SK-N-SH (cell line): ENCODE results near the gene MAML3. TPM values are rescaled to one million over a fixed set of nuclear protein-coding genes. Genes with fewer than 3 reads are reported as not detected.

Source experiments
- CTCF ChIA-PET: fragments of 300-600, 350-600 bp; formaldehyde crosslinking; extraction: SDS; loops from one replicate; lab custom pipeline; 2021; lab: Yijun Ruan, JAX
- POLR2A ChIA-PET: fragments of 350-600 bp; sonication (Branson Sonifier 250); formaldehyde crosslinking; extraction: SDS; loops from one replicate; lab custom pipeline; 2020; ENCODE audit warnings: antibody characterized with exemption, inconsistent platforms; lab: Yijun Ruan, JAX
- DNase-seq: peaks from one replicate; pipeline ENCODE4 v3.0.0; 2012
- H2AFZ ChIP-seq: fragments of 200-600 bp; sonication (generic); 2 replicates; pipeline ENCODE4 v1.8.1; 2016; ENCODE audit warnings: antibody characterized with exemption, mild to moderate bottlenecking, low read depth
- H3F3A ChIP-seq: fragments of 200-600 bp; sonication (generic); replicated peaks from 2 replicates; pipeline ENCODE3; 2016; ENCODE audit warnings: antibody characterized with exemption, mild to moderate bottlenecking; ENCODE audit not compliant: insufficient read depth
- H3K27ac ChIP-seq, 2 experiments: fragments of 200-500 bp in 1 of 2; fragments of 200-600 bp in 1 of 2; sonication (Bioruptor generic) in 1 of 2; sonication (generic), shearing (Covaris generic) in 1 of 2; 2 replicates each; pipeline versions ENCODE4 v1.5.1 to v1.6.1; 2014 to 2016; ENCODE audit warnings: low read depth in 2 of 2, inconsistent platforms in 1 of 2, low read length in 1 of 2, mild to moderate bottlenecking in 1 of 2, mixed read lengths in 1 of 2
- H3K27me3 ChIP-seq: fragments of 200-600 bp; sonication (generic), shearing (Covaris generic); 2 replicates; pipeline ENCODE4 v1.6.1; 2016; ENCODE audit warnings: mixed run types; ENCODE audit not compliant: insufficient read depth
- H3K36me3 ChIP-seq, 2 experiments: fragments of 200-500 bp in 1 of 2; fragments of 200-600 bp in 1 of 2; sonication (Bioruptor generic) in 1 of 2; sonication (generic) in 1 of 2; replicated peaks in 1 of 2; 2 replicates each; pipeline versions ENCODE3 to v1.5.1; 2014 to 2016; ENCODE audit warnings: low read length in 1 of 2, mild to moderate bottlenecking in 1 of 2; ENCODE audit not compliant: insufficient read depth in 2 of 2, control insufficient read depth in 1 of 2
- H3K4me1 ChIP-seq, 2 experiments: fragments of 200-500 bp in 1 of 2; fragments of 200-600 bp in 1 of 2; sonication (Bioruptor generic) in 1 of 2; sonication (generic), shearing (Covaris generic) in 1 of 2; 2 replicates each; pipeline versions ENCODE4 v1.5.1 to v1.6.1; 2014 to 2016; ENCODE audit warnings: low read depth in 1 of 2, low read length in 1 of 2, mixed run types in 1 of 2; ENCODE audit not compliant: insufficient read depth in 2 of 2, control insufficient read depth in 1 of 2
- H3K4me2 ChIP-seq: fragments of 200-600 bp; sonication (generic), shearing (Covaris generic); 2 replicates; pipeline ENCODE4 v1.6.1; 2017; ENCODE audit warnings: mixed run types
- H3K4me3 ChIP-seq, 2 experiments: fragments of 200-500 bp in 1 of 2; fragments of 200-600 bp in 1 of 2; sonication (Bioruptor generic) in 1 of 2; sonication (generic), shearing (Covaris generic) in 1 of 2; 2 replicates each; pipeline versions ENCODE4 v1.5.1 to v1.8.1; 2014 to 2016; ENCODE audit warnings: low read depth in 2 of 2, inconsistent platforms in 1 of 2, low read length in 1 of 2, mild to moderate bottlenecking in 1 of 2, mixed read lengths in 1 of 2, moderate library complexity in 1 of 2
- H3K79me2 ChIP-seq: fragments of 200-600 bp; sonication (generic); 2 replicates; pipeline ENCODE4 v1.8.1; 2017; ENCODE audit warnings: mild to moderate bottlenecking; ENCODE audit not compliant: insufficient read depth
- H3K9ac ChIP-seq: fragments of 200-600 bp; sonication (generic); 2 replicates; pipeline ENCODE4 v1.6.1; 2017; ENCODE audit warnings: mixed run types
- H3K9me2 ChIP-seq: fragments of 200-600 bp; sonication (generic); 2 replicates; pipeline ENCODE4 v1.6.1; 2017; ENCODE audit warnings: mixed run types
- H3K9me3 ChIP-seq: fragments of 200-600 bp; sonication (generic); 2 replicates; pipeline ENCODE4 v1.6.1; 2017; ENCODE audit warnings: mixed run types, mild to moderate bottlenecking, moderate library complexity
- H4K20me1 ChIP-seq: fragments of 200-600 bp; sonication (generic); 2 replicates; pipeline ENCODE4 v1.6.1; 2017; ENCODE audit warnings: mild to moderate bottlenecking, mixed run types; ENCODE audit not compliant: insufficient read depth
- CHD2 ChIP-seq: fragments of 150-350 bp; IDR thresholded peaks from 2 replicates; pipeline ENCODE4 v1.6.1; 2018; ENCODE audit warnings: low read length; ENCODE audit not compliant: partially characterized antibody
- EZH2phosphoT487 ChIP-seq: fragments of 200-600 bp; sonication (generic); IDR thresholded peaks from 2 replicates; pipeline ENCODE4 v1.6.1; 2017; ENCODE audit warnings: low read depth, mixed run types, mild to moderate bottlenecking, antibody characterized with exemption, moderate library complexity, borderline replicate concordance
- FOSL2 ChIP-seq: IDR thresholded peaks from 2 replicates; pipeline ENCODE4 v1.4.0; 2012; ENCODE audit warnings: low read depth, mild to moderate bottlenecking, moderate library complexity, borderline replicate concordance
- FOXJ3 ChIP-seq: sonication (generic); formaldehyde crosslinking; IDR thresholded peaks from 2 replicates; pipeline ENCODE4 v1.5.1; 2020; ENCODE audit warnings: mild to moderate bottlenecking, missing genetic modification reagents
- FOXM1 ChIP-seq: IDR thresholded peaks from 2 replicates; pipeline ENCODE4 v1.4.0; 2012; ENCODE audit warnings: low read depth, mild to moderate bottlenecking
- GATA2 ChIP-seq: sonication (generic); formaldehyde crosslinking; IDR thresholded peaks from 2 replicates; pipeline ENCODE4 v1.5.0; 2020; ENCODE audit warnings: mild to moderate bottlenecking, missing genetic modification reagents
- JUND ChIP-seq: IDR thresholded peaks from 2 replicates; pipeline ENCODE4 v1.4.0; 2012
- RAD21 ChIP-seq: IDR thresholded peaks from 2 replicates; pipeline ENCODE4 v1.6.1; 2012; ENCODE audit warnings: mild to moderate bottlenecking, low read length
- REST ChIP-seq: IDR thresholded peaks from 2 replicates; pipeline ENCODE4 v1.6.1; 2012; ENCODE audit warnings: mild to moderate bottlenecking, low read depth, low read length, moderate library complexity
- RFX5 ChIP-seq: IDR thresholded peaks from 2 replicates; pipeline ENCODE4 v1.6.1; 2012; ENCODE audit warnings: mild to moderate bottlenecking, improper control_type of control experiment, low read length
- SIN3A ChIP-seq: IDR thresholded peaks from 2 replicates; pipeline ENCODE4 v1.6.1; 2012; ENCODE audit warnings: low read depth, mild to moderate bottlenecking, low read length, moderate library complexity, borderline replicate concordance
- SMC3 ChIP-seq: IDR thresholded peaks from 2 replicates; pipeline ENCODE4 v1.6.1; 2012; ENCODE audit warnings: low read depth, low read length, improper control_type of control experiment
- TCF12 ChIP-seq: IDR thresholded peaks from 2 replicates; pipeline ENCODE4 v1.4.0; 2012
- TEAD4 ChIP-seq: IDR thresholded peaks from 2 replicates; pipeline ENCODE4 v1.4.0; 2012; ENCODE audit warnings: mild to moderate bottlenecking, borderline replicate concordance; ENCODE audit not compliant: insufficient read depth
- YY1 ChIP-seq: IDR thresholded peaks from 2 replicates; pipeline ENCODE4 v1.4.0; 2012; ENCODE audit warnings: low read depth, mild to moderate bottlenecking
- WGBS: methylation state at CpG from one replicate; pipeline ENCODE4 v1.1.6; 2017; ENCODE audit warnings: low lambda C conversion rate; 5-methylcytosine and 5-hydroxymethylcytosine counted together
- polyA plus RNA-seq, 3 experiments: library from polyadenylated mRNA; depleted of rRNA; stranded (reverse); fragments of >200 nt; gene quantifications; 2 replicates each; pipeline ENCODE4 v1.2.3, GENCODE V29; 2012
- TF ChIP-seq, protein P1 (sequence below): IDR thresholded peaks from 2 replicates; pipeline ENCODE4 v1.4.0; 2012; ENCODE audit warnings: low read depth
- TF ChIP-seq, protein P2 (sequence below): IDR thresholded peaks from 2 replicates; pipeline ENCODE4; 2012
- TF ChIP-seq, protein P3 (sequence below): IDR thresholded peaks from 2 replicates; pipeline ENCODE4 v1.4.0; 2012; ENCODE audit warnings: low read depth, borderline replicate concordance

MAML3 gene
- polyA plus RNA-seq, 1 of the 3 experiments (the other 2 are of a cell fraction) = 5.3 TPM

- H3K4me1 ChIP-seq = peaks cover 0 to 43% of the 10 kb centered on the region in 2 experiments; a peak in 2 of 4 replicates
- TF ChIP-seq GATA2 (CRISPR knock-in tag) = peak; percentile 64
- peak; percentile 12; the same call in 1 of the 2 replicates for TF ChIP-seq RAD21
- peak; percentile 10 for TF ChIP-seq CHD2
- TF ChIP-seq, protein P1, sequence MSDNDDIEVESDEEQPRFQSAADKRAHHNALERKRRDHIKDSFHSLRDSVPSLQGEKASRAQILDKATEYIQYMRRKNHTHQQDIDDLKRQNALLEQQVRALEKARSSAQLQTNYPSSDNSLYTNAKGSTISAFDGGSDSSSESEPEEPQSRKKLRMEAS = peak; percentile 18; the same call in 1 of the 2 replicates
- TF ChIP-seq FOXM1 = no peak
- ChIA-PET POLR2A (interaction anchor here (0.7 to 3.1 kb wide), 8 partner anchors 12 to 148 kb away, joined by 3 to 24 read pairs (median 5); no protein-coding TSS in a partner anchor), CTCF (interaction anchor here (0.9 to 1.5 kb wide), 7 partner anchors 12 to 352 kb away, joined by 3 to 5 read pairs (median 3); no protein-coding TSS in a partner anchor)
- peak overlapping the region; percentile 75; the same call in 1 of the 2 replicates for H2AFZ ChIP-seq
- H3K4me2 ChIP-seq = peak overlapping the region; percentile 64
- H3K27me3 ChIP-seq = no peaks in the 10 kb centered on the region
- H3K27ac ChIP-seq = peak overlapping the region; percentile 36 to 94; a peak in 3 of 4 replicates
- H3K79me2 ChIP-seq = no peaks in the 10 kb centered on the region
- H3K9me2 ChIP-seq = no peaks in the 10 kb centered on the region
- no peaks in the 10 kb centered on the region for H4K20me1 ChIP-seq
- H3K9me3 ChIP-seq = no peaks in the 10 kb centered on the region
- H3F3A ChIP-seq = no peaks in the 10 kb centered on the region
- DNase-seq = peak; percentile 46
- 29% methylated on average over 17 of the region's 17 CpGs for WGBS
- no peaks in the 10 kb centered on the region for H3K36me3 ChIP-seq
- H3K4me3 ChIP-seq = peak overlapping the region in 1 of 2 experiments; percentile 36
- H3K9ac ChIP-seq = peak overlapping the region; percentile 12; the same call in 1 of the 2 replicates
Observed at GRCh38 chr4:139901531-139902320, 252.3 kb downstream of the MAML3 start.

- Histone ChIP-seq H3K36me3 (no peaks in the 10 kb centered on the region), H3F3A (no peaks in the 10 kb centered on the region), H3K27ac (peak overlapping the region in 1 of 2 experiments; percentile 94; a peak in 2 of 4 replicates), H2AFZ (no peak overlapping the region), H3K4me3 (no peak overlapping the region), H3K9me3 (no peaks in the 10 kb centered on the region), H4K20me1 (no peaks in the 10 kb centered on the region), H3K9ac (no peak overlapping the region), H3K27me3 (no peaks in the 10 kb centered on the region), H3K4me1 (peaks cover 0 to 42% of the 10 kb centered on the region in 2 experiments; a peak in 2 of 4 replicates), H3K9me2 (no peaks in the 10 kb centered on the region), H3K79me2 (no peaks in the 10 kb centered on the region), H3K4me2 (peak overlapping the region; percentile 64; the same call in 1 of the 2 replicates)
- ChIA-PET CTCF (interaction anchor here (0.9 to 1.5 kb wide), 5 partner anchors 11 to 352 kb away, joined by 3 to 4 read pairs (median 3); no protein-coding TSS in a partner anchor), POLR2A (interaction anchor here (0.7 to 3.1 kb wide), 4 partner anchors 11 to 149 kb away, joined by 4 to 24 read pairs (median 8); no protein-coding TSS in a partner anchor)
- WGBS = 56% methylated on average over 2 of the region's 2 CpGs
- no peak for DNase-seq
- TF ChIP-seq EZH2phosphoT487 = no peak
- no peak for TF ChIP-seq JUND
- TF ChIP-seq, protein P1 = no peak
- TF ChIP-seq FOSL2 = no peak
- TF ChIP-seq REST = no peak
- TF ChIP-seq YY1 = no peak
- TF ChIP-seq, protein P2, sequence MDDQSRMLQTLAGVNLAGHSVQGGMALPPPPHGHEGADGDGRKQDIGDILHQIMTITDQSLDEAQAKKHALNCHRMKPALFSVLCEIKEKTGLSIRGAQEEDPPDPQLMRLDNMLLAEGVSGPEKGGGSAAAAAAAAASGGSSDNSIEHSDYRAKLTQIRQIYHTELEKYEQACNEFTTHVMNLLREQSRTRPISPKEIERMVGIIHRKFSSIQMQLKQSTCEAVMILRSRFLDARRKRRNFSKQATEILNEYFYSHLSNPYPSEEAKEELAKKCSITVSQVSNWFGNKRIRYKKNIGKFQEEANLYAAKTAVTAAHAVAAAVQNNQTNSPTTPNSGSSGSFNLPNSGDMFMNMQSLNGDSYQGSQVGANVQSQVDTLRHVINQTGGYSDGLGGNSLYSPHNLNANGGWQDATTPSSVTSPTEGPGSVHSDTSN = no peak
- no peak for TF ChIP-seq SMC3
- no peak for TF ChIP-seq FOXM1
- TF ChIP-seq TEAD4 = no peak
- TF ChIP-seq SIN3A = no peak
- no peak for TF ChIP-seq RFX5
- TF ChIP-seq, protein P3, sequence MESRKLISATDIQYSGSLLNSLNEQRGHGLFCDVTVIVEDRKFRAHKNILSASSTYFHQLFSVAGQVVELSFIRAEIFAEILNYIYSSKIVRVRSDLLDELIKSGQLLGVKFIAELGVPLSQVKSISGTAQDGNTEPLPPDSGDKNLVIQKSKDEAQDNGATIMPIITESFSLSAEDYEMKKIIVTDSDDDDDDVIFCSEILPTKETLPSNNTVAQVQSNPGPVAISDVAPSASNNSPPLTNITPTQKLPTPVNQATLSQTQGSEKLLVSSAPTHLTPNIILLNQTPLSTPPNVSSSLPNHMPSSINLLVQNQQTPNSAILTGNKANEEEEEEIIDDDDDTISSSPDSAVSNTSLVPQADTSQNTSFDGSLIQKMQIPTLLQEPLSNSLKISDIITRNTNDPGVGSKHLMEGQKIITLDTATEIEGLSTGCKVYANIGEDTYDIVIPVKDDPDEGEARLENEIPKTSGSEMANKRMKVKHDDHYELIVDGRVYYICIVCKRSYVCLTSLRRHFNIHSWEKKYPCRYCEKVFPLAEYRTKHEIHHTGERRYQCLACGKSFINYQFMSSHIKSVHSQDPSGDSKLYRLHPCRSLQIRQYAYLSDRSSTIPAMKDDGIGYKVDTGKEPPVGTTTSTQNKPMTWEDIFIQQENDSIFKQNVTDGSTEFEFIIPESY = no peak
- TF ChIP-seq TCF12 = no peak
- no peak for TF ChIP-seq CHD2
- no peak for TF ChIP-seq RAD21
- no peak for TF ChIP-seq FOXJ3 (CRISPR knock-in tag)
Observed at GRCh38 chr4:139900964-139901376, 253.0 kb downstream of the MAML3 start.
